ENCODE results near the gene ANK3.
"Not testable (repeated sequence)": the region's sequence is repeated elsewhere in the genome, so short reads cannot be mapped to it uniquely, and the experiment has no call there.

The ANK3 gene

GRCh38 chr10:60041489-60042133, 348.1 kb downstream of the ANK3 start:
- no peak for DNase-seq

- no peak for DNase-seq
Observed at GRCh38 chr10:60040014-60040662, 349.5 kb downstream of the ANK3 start.

GRCh38 chr10:60035984-60036383, 353.7 kb downstream of the ANK3 start:
- DNase-seq: no peak

- not testable (repeated sequence) for DNase-seq
Observed at GRCh38 chr10:60035375-60035774, 354.3 kb downstream of the ANK3 start.

GRCh38 chr10:60032723-60033122, 357.0 kb downstream of the ANK3 start:
- peak in 4 of 58 donors; percentile 4 to 30 (median 9) for DNase-seq

- DNase-seq: peak in 1 of 58 donors; percentile 3
Observed at GRCh38 chr10:60031664-60032063, 358.0 kb downstream of the ANK3 start.

GRCh38 chr10:60031183-60031582, 358.5 kb downstream of the ANK3 start:
- no peak for DNase-seq

GRCh38 chr10:60029475-60029874, 360.2 kb downstream of the ANK3 start:
- DNase-seq: no peak

GRCh38 chr10:60028081-60028480, 361.6 kb downstream of the ANK3 start:
- no peak for DNase-seq

GRCh38 chr10:60025279-60025678, 364.4 kb downstream of the ANK3 start:
- DNase-seq: no peak

GRCh38 chr10:60024506-60024905, 365.2 kb downstream of the ANK3 start:
- no peak for DNase-seq

- no peak for DNase-seq
Observed at GRCh38 chr10:60023155-60023877, 366.4 kb downstream of the ANK3 start.

- DNase-seq: peak in 4 of 58 donors; percentile 12 to 20 (median 14)
Observed at GRCh38 chr10:60021361-60021760, 368.3 kb downstream of the ANK3 start.

GRCh38 chr10:60016794-60017193, 372.9 kb downstream of the ANK3 start:
- no peak for DNase-seq

- DNase-seq: no peak
Observed at GRCh38 chr10:60009710-60010383, 379.8 kb downstream of the ANK3 start.

GRCh38 chr10:60009276-60009675, 380.4 kb downstream of the ANK3 start:
- no peak for DNase-seq

GRCh38 chr10:60008816-60009215, 380.9 kb downstream of the ANK3 start:
- no peak for DNase-seq

GRCh38 chr10:60006062-60006461, 383.6 kb downstream of the ANK3 start:
- no peak for DNase-seq

GRCh38 chr10:60003651-60004523, 385.8 kb downstream of the ANK3 start:
- peak in 2 of 58 donors; percentile 7 to 41 for DNase-seq

- no peak for DNase-seq
Observed at GRCh38 chr10:60000747-60001146, 388.9 kb downstream of the ANK3 start.

All from anterior cingulate cortex (tissue), 58 donors.